ENCODE data around the gene ZNF343.

Gene ZNF343

GRCh38 chr20:2538931-2539720 is 30.4 kb upstream of the ZNF343 start:
- peak; percentile 43 for DNase-seq (ENCODE audit: low read depth)
- H3K4me3 ChIP-seq (ENCODE audit: low read depth, low read length) = no peak overlapping the region
- TF ChIP-seq, protein P1, sequence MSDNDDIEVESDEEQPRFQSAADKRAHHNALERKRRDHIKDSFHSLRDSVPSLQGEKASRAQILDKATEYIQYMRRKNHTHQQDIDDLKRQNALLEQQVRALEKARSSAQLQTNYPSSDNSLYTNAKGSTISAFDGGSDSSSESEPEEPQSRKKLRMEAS (IDR thresholded peaks at IDR 0.05; ENCODE audit: low read depth, low read length) = no peak
- TF ChIP-seq MYC (IDR thresholded peaks at IDR 0.05; ENCODE audit: low read depth, low read length) (no peak), POLR2A (IDR thresholded peaks at IDR 0.05; ENCODE audit: extremely low read depth, insufficient read length) (no peak)
- TF ChIP-seq, protein P2, sequence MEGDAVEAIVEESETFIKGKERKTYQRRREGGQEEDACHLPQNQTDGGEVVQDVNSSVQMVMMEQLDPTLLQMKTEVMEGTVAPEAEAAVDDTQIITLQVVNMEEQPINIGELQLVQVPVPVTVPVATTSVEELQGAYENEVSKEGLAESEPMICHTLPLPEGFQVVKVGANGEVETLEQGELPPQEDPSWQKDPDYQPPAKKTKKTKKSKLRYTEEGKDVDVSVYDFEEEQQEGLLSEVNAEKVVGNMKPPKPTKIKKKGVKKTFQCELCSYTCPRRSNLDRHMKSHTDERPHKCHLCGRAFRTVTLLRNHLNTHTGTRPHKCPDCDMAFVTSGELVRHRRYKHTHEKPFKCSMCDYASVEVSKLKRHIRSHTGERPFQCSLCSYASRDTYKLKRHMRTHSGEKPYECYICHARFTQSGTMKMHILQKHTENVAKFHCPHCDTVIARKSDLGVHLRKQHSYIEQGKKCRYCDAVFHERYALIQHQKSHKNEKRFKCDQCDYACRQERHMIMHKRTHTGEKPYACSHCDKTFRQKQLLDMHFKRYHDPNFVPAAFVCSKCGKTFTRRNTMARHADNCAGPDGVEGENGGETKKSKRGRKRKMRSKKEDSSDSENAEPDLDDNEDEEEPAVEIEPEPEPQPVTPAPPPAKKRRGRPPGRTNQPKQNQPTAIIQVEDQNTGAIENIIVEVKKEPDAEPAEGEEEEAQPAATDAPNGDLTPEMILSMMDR (IDR thresholded peaks at IDR 0.05; ENCODE audit: low read depth, low read length) = no peak

DNA sequence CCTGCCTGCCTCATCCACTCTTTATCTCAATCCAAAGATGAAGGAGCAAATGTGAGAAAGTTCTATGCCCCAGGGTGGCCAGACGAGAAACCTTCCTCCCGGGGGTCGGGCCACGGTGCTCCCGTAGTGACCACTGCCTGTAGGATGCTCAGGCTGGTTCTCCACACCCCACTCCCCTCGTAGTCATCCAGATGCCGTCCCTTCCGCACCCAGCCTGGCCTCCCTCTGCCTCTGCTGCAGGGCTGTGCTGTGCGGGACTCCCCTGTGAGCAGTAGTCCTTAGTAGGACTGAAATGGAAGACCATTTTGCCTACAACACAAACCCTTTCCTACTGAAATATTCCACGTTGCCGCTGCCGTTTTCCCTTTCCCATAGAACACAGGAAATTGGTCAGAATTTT is 29.6 kb upstream of the ZNF343 start:
- no peak overlapping the region for H3K4me3 ChIP-seq (ENCODE audit: low read depth, low read length)
- DNase-seq (ENCODE audit: low read depth) = no peak
- TF ChIP-seq POLR2A (IDR thresholded peaks at IDR 0.05; ENCODE audit: extremely low read depth, insufficient read length) = no peak

- H3K4me3 ChIP-seq (ENCODE audit: low read depth, low read length) = no peak overlapping the region
- no peak for DNase-seq (ENCODE audit: low read depth)
- no peak for TF ChIP-seq MYC (IDR thresholded peaks at IDR 0.05; ENCODE audit: low read depth, low read length)
These were observed 28.4 kb upstream of the ZNF343 start for GRCh38 chr20:2537101-2537500.

DNA sequence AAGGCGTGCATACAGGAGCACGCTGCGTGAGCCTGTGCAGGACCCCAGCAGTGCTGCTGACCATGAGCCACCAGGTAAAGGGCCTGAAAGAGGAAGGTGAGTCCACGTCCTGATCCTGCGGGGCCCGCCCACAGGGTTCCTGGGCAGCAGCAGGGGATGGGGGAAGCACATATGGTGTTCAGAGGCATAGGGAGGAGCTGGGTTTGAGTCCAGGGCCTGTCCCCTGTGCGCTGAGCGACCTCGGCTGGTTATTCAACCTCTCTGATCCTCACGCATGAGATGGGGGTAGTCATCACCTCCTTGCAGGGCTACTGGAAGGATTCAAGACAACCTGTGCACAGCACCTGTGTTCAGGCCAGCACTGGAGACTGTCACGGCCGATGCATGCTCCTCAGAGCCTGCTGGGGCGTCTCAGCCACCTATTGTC is 27.9 kb upstream of the ZNF343 start, which contains the start of gene TMC2:
Gene TMC2 (plus strand): TSS at position 14 of the 427 bp plus-strand sequence. CDS start 49 bp downstream, at position 63.
- TF ChIP-seq, protein P1 (IDR thresholded peaks at IDR 0.05; ENCODE audit: low read depth, low read length) = no peak
- TF ChIP-seq MYC (IDR thresholded peaks at IDR 0.05; ENCODE audit: low read depth, low read length) (no peak), POLR2A (IDR thresholded peaks at IDR 0.05; ENCODE audit: extremely low read depth, insufficient read length) (no peak)
- TF ChIP-seq, protein P2 (IDR thresholded peaks at IDR 0.05; ENCODE audit: low read depth, low read length) = no peak
- H3K4me3 ChIP-seq (ENCODE audit: low read depth, low read length) = no peak within 1 kb of the TSS
- DNase-seq (ENCODE audit: low read depth) = no peak

DNA sequence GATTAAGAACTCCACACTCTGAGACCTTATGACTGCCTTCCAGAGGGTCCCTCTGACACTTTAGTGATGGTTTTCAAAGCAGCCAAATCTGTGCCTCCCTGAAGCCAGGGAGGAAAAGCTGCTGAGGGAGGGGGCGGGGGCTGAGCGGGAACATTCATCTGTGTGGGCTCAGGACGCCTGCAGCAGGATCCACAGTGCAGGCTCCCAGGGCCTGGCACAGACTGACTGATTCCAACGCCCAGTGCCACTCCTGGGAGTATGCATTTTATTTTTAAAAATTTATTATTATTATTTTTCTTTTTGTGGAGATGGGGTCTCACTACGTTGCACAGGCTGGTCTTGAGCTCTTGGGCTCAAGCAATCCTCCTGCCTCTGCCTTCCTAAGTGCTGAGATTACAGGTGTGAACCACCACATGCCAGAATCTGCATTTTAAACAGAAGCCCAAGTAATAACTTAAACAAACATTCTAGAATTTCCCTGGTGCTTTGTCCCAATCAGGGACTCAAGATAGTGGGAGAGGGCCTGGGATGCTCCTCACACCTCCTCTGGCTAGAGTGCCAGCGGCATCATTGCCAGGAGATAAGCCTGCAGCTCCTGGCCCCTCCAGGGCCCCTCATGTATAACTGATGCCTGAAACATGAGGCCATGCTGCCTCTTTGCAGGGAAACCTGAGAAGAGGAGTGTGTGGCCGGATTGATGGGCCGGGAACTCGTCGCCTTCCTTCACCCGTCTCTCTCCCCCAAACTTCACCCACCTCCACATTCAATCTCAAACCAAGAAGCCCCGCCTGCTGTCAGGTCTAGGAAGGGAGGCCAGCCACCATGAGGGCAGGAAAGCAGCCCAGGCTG is 27.2 kb upstream of the ZNF343 start:
- H3K4me3 ChIP-seq (ENCODE audit: low read depth, low read length) = no peak overlapping the region
- no peak for TF ChIP-seq POLR2A (IDR thresholded peaks at IDR 0.05; ENCODE audit: extremely low read depth, insufficient read length)
- TF ChIP-seq, protein P2 (IDR thresholded peaks at IDR 0.05; ENCODE audit: low read depth, low read length) = no peak
- TF ChIP-seq, protein P1 (IDR thresholded peaks at IDR 0.05; ENCODE audit: low read depth, low read length) = no peak
- no peak for TF ChIP-seq MYC (IDR thresholded peaks at IDR 0.05; ENCODE audit: low read depth, low read length)
- no peak for DNase-seq (ENCODE audit: low read depth)

DNA sequence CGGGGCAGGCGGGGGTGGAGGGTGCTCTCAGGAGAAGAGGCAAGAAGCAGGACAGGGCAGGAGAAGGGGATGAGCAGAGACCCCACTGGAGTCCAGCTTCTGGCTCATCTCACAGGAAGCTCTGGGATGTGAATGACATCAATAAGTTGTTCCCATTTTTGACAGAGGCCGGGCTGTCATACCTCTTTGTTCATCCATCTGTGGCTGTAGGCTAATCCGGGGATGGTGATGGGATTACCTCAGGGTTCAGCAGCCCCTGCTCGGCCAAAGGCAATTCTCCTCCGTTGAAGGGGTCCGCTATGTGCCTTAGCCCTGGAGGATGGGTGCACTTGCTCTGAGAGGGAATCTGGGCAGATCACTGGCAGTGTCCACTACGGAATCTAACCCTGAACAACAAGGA is 24.4 kb upstream of the ZNF343 start:
- no peak overlapping the region for H3K4me3 ChIP-seq (ENCODE audit: low read depth, low read length)
- DNase-seq (ENCODE audit: low read depth) = no peak
- TF ChIP-seq, protein P2 (IDR thresholded peaks at IDR 0.05; ENCODE audit: low read depth, low read length) = no peak
- no peak for TF ChIP-seq MYC (IDR thresholded peaks at IDR 0.05; ENCODE audit: low read depth, low read length)
- TF ChIP-seq, protein P1 (IDR thresholded peaks at IDR 0.05; ENCODE audit: low read depth, low read length) = no peak
- TF ChIP-seq POLR2A (IDR thresholded peaks at IDR 0.05; ENCODE audit: extremely low read depth, insufficient read length) = no peak

All from NB4 (cell line).